A549 (cell line): ENCODE data around the gene MANEAL. TPM values are rescaled to one million over a fixed set of nuclear protein-coding genes. Genes with fewer than 3 reads are reported as not detected.

ENCODE experiments used
- ATAC-seq, 2 experiments: fragments of 200-7000 bp in 1 of 2; fragments of >200 bp in 1 of 2; cut with Nextera tagmentation in 1 of 2; cut with Tn5 transposase in 1 of 2; 3 replicates each; pipeline versions ENCODE4 v1.8.0 to v1.9.1; 2018 to 2020; ENCODE audit warnings: mild to moderate bottlenecking in 1 of 2, moderate library complexity in 1 of 2
- CTCF ChIA-PET: fragments of 300-600 bp; sonication (Branson Sonifier 250); formaldehyde crosslinking; extraction: SDS; loops from one replicate; lab custom pipeline; 2021; ENCODE audit warnings: antibody characterized with exemption, inconsistent platforms; lab: Yijun Ruan, JAX
- POLR2A ChIA-PET: fragments of 350-600 bp; formaldehyde crosslinking; extraction: SDS; loops from one replicate; lab custom pipeline; 2021; ENCODE audit warnings: antibody characterized with exemption, inconsistent platforms; lab: Yijun Ruan, JAX
- DNase-seq, 2 experiments: peaks; one replicate each; pipeline versions ENCODE4 v3.0.0 to v3.0.0-alpha.2; 2011 to 2016; ENCODE audit warnings: low read depth in 1 of 2, low spot score in 1 of 2
- FAIRE-seq: peaks from 2 replicates; lab custom pipeline; 2011; peaks lifted over from hg19 to GRCh38; lab: Jason Lieb, UNC
- H3K27ac ChIP-seq, 2 experiments: fragments of >200 bp; sonication (Bioruptor Twin); formaldehyde crosslinking; 3 replicates each; pipeline ENCODE4 v1.5.1; 2016 to 2017
- H3K4me1 ChIP-seq: fragments of >200 bp; sonication (Bioruptor Twin); formaldehyde crosslinking; 3 replicates; pipeline ENCODE4 v1.6.1; 2016
- H3K4me2 ChIP-seq: fragments of >200 bp; sonication (Bioruptor Twin); formaldehyde crosslinking; 3 replicates; pipeline ENCODE4 v1.6.1; 2016
- H3K4me3 ChIP-seq: fragments of >200 bp; sonication (Bioruptor Twin); formaldehyde crosslinking; 3 replicates; pipeline ENCODE4 v1.5.1; 2016
- H3K9me3 ChIP-seq: fragments of >200 bp; sonication (Bioruptor Twin); formaldehyde crosslinking; 3 replicates; pipeline ENCODE4 v1.6.1; 2016
- CBX2 ChIP-seq: fragments of 200-600 bp; sonication (generic); IDR thresholded peaks from 2 replicates; pipeline ENCODE4 v1.6.1; 2016; ENCODE audit warnings: low read depth, mild to moderate bottlenecking, borderline replicate concordance
- CHD4 ChIP-seq: fragments of 200-600 bp; sonication (generic); IDR thresholded peaks from 2 replicates; pipeline ENCODE4 v1.6.1; 2016; ENCODE audit warnings: antibody characterized with exemption, mild to moderate bottlenecking, borderline replicate concordance
- EHF ChIP-seq: fragments of 250-450 bp; sonication (Bioruptor Pico); IDR thresholded peaks from 2 replicates; pipeline ENCODE4 v1.5.0; 2020; ENCODE audit warnings: mild to moderate bottlenecking
- ESRRA ChIP-seq: fragments of 150-350 bp; IDR thresholded peaks from 2 replicates; pipeline ENCODE4 v1.6.1; 2014; ENCODE audit warnings: mild to moderate bottlenecking, low read length, borderline replicate concordance
- FOSB ChIP-seq: fragments of 250-450 bp; sonication (Bioruptor Pico); IDR thresholded peaks from 2 replicates; pipeline ENCODE4 v1.5.0; 2020; ENCODE audit warnings: mild to moderate bottlenecking, moderate library complexity
- HDAC2 ChIP-seq: fragments of 200-600 bp; sonication (generic); IDR thresholded peaks from 2 replicates; pipeline ENCODE4 v1.6.1; 2016
- HES2 ChIP-seq: fragments of >200 bp; sonication (Bioruptor Twin); formaldehyde crosslinking; IDR thresholded peaks from 2 replicates; pipeline ENCODE4 v1.6.1; 2016
- HEYL ChIP-seq: fragments of 250-450 bp; sonication (Bioruptor Pico); IDR thresholded peaks from 2 replicates; pipeline ENCODE4 v1.8.0; 2021; ENCODE audit warnings: mild to moderate bottlenecking, moderate library complexity
- HOXB13 ChIP-seq: fragments of 250-450 bp; sonication (Bioruptor Pico); IDR thresholded peaks from 2 replicates; pipeline ENCODE4 v1.5.0; 2020; ENCODE audit warnings: low read depth, mild to moderate bottlenecking, moderate library complexity
- HOXB5 ChIP-seq: fragments of 250-450 bp; sonication (Bioruptor Pico); IDR thresholded peaks from 2 replicates; pipeline ENCODE4 v1.5.0; 2020; ENCODE audit warnings: mild to moderate bottlenecking, moderate library complexity
- JUN ChIP-seq, 2 experiments: fragments of >200 bp; sonication (Bioruptor Twin); formaldehyde crosslinking; IDR thresholded peaks; 2 replicates in 1 of 2; 3 replicates in 1 of 2; pipeline ENCODE4 v1.6.1; 2016 to 2017
- JUNB ChIP-seq: fragments of >200 bp; sonication (Bioruptor Twin); formaldehyde crosslinking; IDR thresholded peaks from 2 replicates; pipeline ENCODE4 v1.6.1; 2016
- KDM1A ChIP-seq: fragments of 200-600 bp; sonication (generic); IDR thresholded peaks from 2 replicates; pipeline ENCODE4 v1.6.1; 2016; ENCODE audit warnings: low read depth, mild to moderate bottlenecking
- MAX ChIP-seq: IDR thresholded peaks from 2 replicates; pipeline ENCODE4 v1.6.1; 2012
- NFE2L2 ChIP-seq: fragments of 150-350 bp; conservative IDR thresholded peaks from 2 replicates; pipeline ENCODE4 v1.6.1; 2014; ENCODE audit warnings: low read length
- NPAS2 ChIP-seq: fragments of 250-450 bp; sonication (Bioruptor Pico); IDR thresholded peaks from 2 replicates; pipeline ENCODE4 v1.8.0; 2022; ENCODE audit warnings: mild to moderate bottlenecking, moderate library complexity, borderline replicate concordance
- NR3C1 ChIP-seq: fragments of >200 bp; sonication (Bioruptor Twin); formaldehyde crosslinking; IDR thresholded peaks from 3 replicates; pipeline ENCODE4 v1.6.1; 2017
- RCOR1 ChIP-seq: fragments of 150-350 bp; IDR thresholded peaks from 2 replicates; pipeline ENCODE4 v1.6.1; 2014; ENCODE audit warnings: antibody characterized with exemption, low read length, low read depth
- RFX5 ChIP-seq: fragments of 450-650 bp; IDR thresholded peaks from 2 replicates; pipeline ENCODE4 v1.7.1; 2014; ENCODE audit warnings: antibody characterized with exemption, mild to moderate bottlenecking, moderate library complexity
- ZFP36 ChIP-seq: fragments of 450-650 bp; IDR thresholded peaks from 2 replicates; pipeline ENCODE4 v1.6.1; 2014; ENCODE audit warnings: borderline replicate concordance; ENCODE audit not compliant: partially characterized antibody
- ZNF302 ChIP-seq: fragments of 250-450 bp; sonication (Bioruptor Pico); IDR thresholded peaks from 2 replicates; pipeline ENCODE4 v1.9.0; 2021; ENCODE audit warnings: inconsistent platforms, mild to moderate bottlenecking, moderate library complexity
- ZSCAN20 ChIP-seq: fragments of 250-450 bp; sonication (Bioruptor Pico); IDR thresholded peaks from 2 replicates; pipeline ENCODE4 v1.8.0; 2022; ENCODE audit warnings: mild to moderate bottlenecking, moderate library complexity
- WGBS: methylation state at CpG from one replicate; pipeline ENCODE4 v1.1.6; 2017; ENCODE audit errors: missing lambda C conversion rate; 5-methylcytosine and 5-hydroxymethylcytosine counted together
- polyA plus RNA-seq, 4 experiments: library from polyadenylated mRNA; depleted of rRNA in 3 of 4; stranded (reverse); fragments of >200 nt; fragmentation: RNase III in 1 of 4; extraction: RNeasy Plus Mini Kit Qiagen cat#74134 plus additional on column Dnase treatment in 1 of 4; gene quantifications; 2 replicates in 3 of 4; 3 replicates in 1 of 4; pipeline ENCODE4 v1.2.3, GENCODE V29; 2011 to 2017

The MANEAL gene
- polyA plus RNA-seq, 2 of the 4 experiments (the other 2 are of a cell fraction) = 8.9 to 15.5 TPM

DNA sequence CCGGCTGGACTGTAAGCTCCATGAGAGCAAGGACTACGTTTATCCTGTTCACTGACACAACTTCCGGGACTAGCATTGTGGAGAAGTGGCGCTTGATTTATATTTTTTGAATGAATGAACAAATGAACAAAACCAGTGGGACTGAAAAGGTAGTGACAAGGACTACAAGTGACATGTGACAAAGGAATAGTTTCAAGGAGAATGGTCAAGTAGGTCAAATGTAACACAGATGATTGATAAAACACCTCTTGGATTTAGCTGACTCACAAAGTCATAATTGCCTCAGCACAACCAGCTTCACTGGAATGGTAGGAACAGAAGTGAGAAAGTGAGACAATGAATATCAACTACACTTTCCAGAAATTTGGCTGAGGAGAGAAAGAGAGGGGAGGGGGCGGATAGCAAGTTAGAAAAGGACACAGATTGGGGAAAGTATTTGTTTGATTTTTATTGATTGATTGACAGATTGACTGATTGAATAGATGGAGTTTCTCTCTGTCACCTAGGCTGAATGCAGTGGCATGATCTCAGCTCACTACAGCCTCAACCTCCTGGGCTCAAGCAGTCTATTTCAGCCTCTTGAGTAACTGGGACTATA, 51.5 kb downstream of the MANEAL start:
- Histone ChIP-seq H3K9me3 (no peaks in the 10 kb centered on the region), H3K4me1 (peaks cover 23% of the 10 kb centered on the region), H3K4me2 (peak overlapping the region; percentile 50), H3K4me3 (no peak overlapping the region), H3K27ac (no peak overlapping the region)
- TF ChIP-seq EHF (CRISPR knock-in tag) = no peak
- TF ChIP-seq HOXB5 = no peak
- TF ChIP-seq HES2 = no peak
- TF ChIP-seq HOXB13 (CRISPR knock-in tag) = no peak
- TF ChIP-seq RFX5 = no peak
- ATAC-seq (no peak), FAIRE-seq (no peak), DNase-seq (no peak)
- ChIA-PET POLR2A (no interaction called here), CTCF (interaction anchor here (0.6 to 1.2 kb wide), 2 partner anchors 9 to 15 kb away, joined by 3 read pairs; no protein-coding TSS in a partner anchor)
- 51% methylated on average over 5 of the region's 5 CpGs for WGBS

GRCh38 chr1:37845786-37846185, 52.1 kb downstream of the MANEAL start:
- 72% methylated on average over 3 of the region's 3 CpGs for WGBS
- no peaks in the 10 kb centered on the region for H3K9me3 ChIP-seq
- H3K27ac ChIP-seq = no peak overlapping the region
- no peak overlapping the region for H3K4me3 ChIP-seq
- TF ChIP-seq ZSCAN20 (CRISPR knock-in tag) (no peak), NPAS2 (no peak), HEYL (CRISPR knock-in tag) (no peak), HDAC2 (no peak), KDM1A (no peak), FOSB (CRISPR knock-in tag) (no peak), ESRRA (no peak), NR3C1 (no peak), MAX (no peak), EHF (CRISPR knock-in tag) (no peak), NFE2L2 (no peak), RCOR1 (no peak), CHD4 (no peak), JUNB (no peak), HOXB13 (CRISPR knock-in tag) (no peak)
- CTCF ChIA-PET = interaction anchor here (1.2 to 2.8 kb wide), 2 partner anchors 10 to 14 kb away, joined by 3 to 15 read pairs; partner anchors contain the start of gene MTF1
- no peak for ATAC-seq
- DNase-seq = no peak
- no peak overlapping the region for H3K4me2 ChIP-seq
- peaks cover 23% of the 10 kb centered on the region for H3K4me1 ChIP-seq
- POLR2A ChIA-PET = interaction anchor here (1.2 kb wide), 1 partner anchor 14 kb away, joined by 3 read pairs; the partner anchor contains the start of gene MTF1
- FAIRE-seq = no peak

- H3K9me3 ChIP-seq = no peaks in the 10 kb centered on the region
- no peak for TF ChIP-seq JUN (IDR thresholded peaks at IDR 0.05)
- TF ChIP-seq CHD4 = no peak
- no peak for TF ChIP-seq ZFP36
- no peak for TF ChIP-seq ZNF302 (CRISPR knock-in tag)
- TF ChIP-seq RCOR1 = no peak
- no peak for TF ChIP-seq JUNB
- TF ChIP-seq CBX2 = no peak
- H3K4me3 ChIP-seq = no peak overlapping the region
- no peak overlapping the region for H3K4me2 ChIP-seq
- CTCF ChIA-PET = interaction anchor here (0.6 to 2.8 kb wide), 3 partner anchors 13 to 140 kb away, joined by 3 to 15 read pairs (median 3); partner anchors contain the start of gene MTF1
- ATAC-seq = no peak
- peaks cover 23% of the 10 kb centered on the region for H3K4me1 ChIP-seq
- FAIRE-seq = no peak
- DNase-seq = no peak
- POLR2A ChIA-PET = interaction anchor here (1.2 to 1.4 kb wide), 2 partner anchors 13 kb away, joined by 3 to 4 read pairs; partner anchors contain the start of gene MTF1
- 88% methylated on average over 4 of the region's 4 CpGs for WGBS
- no peak overlapping the region for H3K27ac ChIP-seq
These were observed 53.1 kb downstream of the MANEAL start for GRCh38 chr1:37846647-37847339.
